GM19397 (cell line): ENCODE results near the gene PDE4D.
"Not testable (repeated sequence)": the region's sequence is repeated elsewhere in the genome, so short reads cannot be mapped to it uniquely, and the experiment has no call there.

ENCODE experiments used
- ATAC-seq: cut with Tn5 transposase; IDR thresholded peaks from one replicate; pipeline ENCODE4 v1.9.1; 2021; ENCODE audit warnings: mild to moderate bottlenecking, moderate library complexity; ENCODE audit not compliant: unreplicated experiment

Gene PDE4D

GRCh38 chr5:59066367-59067163 is 827.0 kb downstream of the PDE4D start:
- ATAC-seq = no peak

- no peak for ATAC-seq
Observed at GRCh38 chr5:59065554-59065953, 828.0 kb downstream of the PDE4D start.

- no peak for ATAC-seq
Observed at GRCh38 chr5:59064293-59064692, 829.2 kb downstream of the PDE4D start.

GRCh38 chr5:59062986-59063683 is 830.4 kb downstream of the PDE4D start:
- ATAC-seq = no peak

- ATAC-seq = no peak
Observed at GRCh38 chr5:59061377-59061776, 832.1 kb downstream of the PDE4D start.

GRCh38 chr5:59058969-59059687 is 834.4 kb downstream of the PDE4D start:
- ATAC-seq = no peak

GRCh38 chr5:59058237-59058636 is 835.3 kb downstream of the PDE4D start:
- ATAC-seq = no peak

GRCh38 chr5:59056599-59056998 is 836.9 kb downstream of the PDE4D start:
- ATAC-seq = not testable (repeated sequence)

- ATAC-seq = no peak
Observed at GRCh38 chr5:59055745-59056448, 837.6 kb downstream of the PDE4D start.

- no peak for ATAC-seq
Observed at GRCh38 chr5:59054963-59055528, 838.5 kb downstream of the PDE4D start.

- ATAC-seq = no peak
Observed at GRCh38 chr5:59051951-59052350, 841.6 kb downstream of the PDE4D start.

- no peak for ATAC-seq
Observed at GRCh38 chr5:59049095-59049494, 844.4 kb downstream of the PDE4D start.

- no peak for ATAC-seq
Observed at GRCh38 chr5:59042201-59043055, 851.1 kb downstream of the PDE4D start.

GRCh38 chr5:59041355-59041754 is 852.2 kb downstream of the PDE4D start:
- ATAC-seq = no peak

GRCh38 chr5:59040804-59041201 is 852.7 kb downstream of the PDE4D start:
- no peak for ATAC-seq

GRCh38 chr5:59040024-59040803 is 853.3 kb downstream of the PDE4D start:
- ATAC-seq = no peak

- peak; percentile 69 for ATAC-seq
Observed at GRCh38 chr5:59039296-59040023, 854.1 kb downstream of the PDE4D start.

- peak; percentile 0 for ATAC-seq
Observed at GRCh38 chr5:59038798-59039295, 854.7 kb downstream of the PDE4D start.
